GM12878 (cell line): ENCODE data around the gene MYO10. TPM values are rescaled to one million over a fixed set of nuclear protein-coding genes. Genes with fewer than 3 reads are reported as not detected.

Experiments used
- ATAC-seq: fragments of 200-7000 bp; cut with Tn5 transposase; 3 replicates; pipeline ENCODE4 v1.9.1; 2020; ENCODE audit warnings: mild to moderate bottlenecking, moderate library complexity
- BruUV-seq: library from RNA; stranded (reverse); fragments of 400-500 nt; replicated peaks from 2 replicates; lab custom pipeline; 2021; lab: Mats Ljungman, UMichigan
- CTCF ChIA-PET: fragments of 300-600 bp; sonication (Branson Sonifier 250); formaldehyde crosslinking; extraction: SDS; loops from one replicate; lab custom pipeline; 2021; ENCODE audit warnings: inconsistent platforms; lab: Yijun Ruan, JAX
- POLR2A ChIA-PET: fragments of 350-600 bp; formaldehyde crosslinking; extraction: SDS; loops from one replicate; lab custom pipeline; 2021; ENCODE audit warnings: inconsistent platforms; lab: Charles Lee
- RAD21 ChIA-PET: fragments of 300-600 bp; sonication (Branson Sonifier 250); formaldehyde crosslinking; loops from one replicate; lab custom pipeline; 2023; ENCODE audit warnings: antibody characterized with exemption; ENCODE audit not compliant: unreplicated experiment; lab: Charles Lee
- SMC1A ChIA-PET: fragments of 300-600 bp; sonication (Branson Sonifier 250); formaldehyde crosslinking; loops from one replicate; lab custom pipeline; 2023; ENCODE audit not compliant: unreplicated experiment, uncharacterized antibody; lab: Charles Lee
- DNase-seq: peaks from one replicate; pipeline ENCODE4 v3.0.0-alpha.2; 2011; ENCODE audit warnings: low read depth, low spot score
- FAIRE-seq: peaks from 3 replicates; lab custom pipeline; 2011; peaks lifted over from hg19 to GRCh38; lab: Jason Lieb, UNC
- H2AFZ ChIP-seq: 2 replicates; pipeline ENCODE4 v1.6.0; 2011; ENCODE audit warnings: low read depth, low read length, control low read depth; ENCODE audit not compliant: control insufficient read depth
- H3K27ac ChIP-seq: 2 replicates; pipeline ENCODE4 v1.5.1; 2011; ENCODE audit warnings: control low read depth; ENCODE audit not compliant: control insufficient read depth, insufficient read depth
- H3K27me3 ChIP-seq, 2 experiments: replicated peaks in 1 of 2; 2 replicates each; pipeline versions ENCODE4 v1.6.0 to v1.6.1; 2011; ENCODE audit warnings: low read length in 1 of 2; ENCODE audit not compliant: control insufficient read depth in 2 of 2, insufficient read depth in 2 of 2
- H3K36me3 ChIP-seq, 2 experiments: 2 replicates each; pipeline ENCODE4 v1.5.1; 2011; ENCODE audit warnings: low read length in 1 of 2; ENCODE audit not compliant: control insufficient read depth in 2 of 2, insufficient read depth in 2 of 2
- H3K4me1 ChIP-seq: 2 replicates; pipeline ENCODE4 v1.6.1; 2011; ENCODE audit warnings: mild to moderate bottlenecking, low read length, moderate library complexity, mixed read lengths; ENCODE audit not compliant: control insufficient read depth, insufficient read depth
- H3K4me2 ChIP-seq: 2 replicates; pipeline ENCODE4 v1.6.0; 2011; ENCODE audit warnings: control low read depth; ENCODE audit not compliant: control insufficient read depth, insufficient read depth
- H3K4me3 ChIP-seq: fragments of 200-600 bp; sonication (generic); 2 replicates; pipeline ENCODE4 v1.5.1; 2016
- H3K79me2 ChIP-seq: 2 replicates; pipeline ENCODE4 v1.6.0; 2011; ENCODE audit warnings: low read length; ENCODE audit not compliant: control insufficient read depth, insufficient read depth
- H3K9ac ChIP-seq: 2 replicates; pipeline ENCODE4 v1.8.0; 2011; ENCODE audit warnings: low read length, control low read depth, mixed read lengths; ENCODE audit not compliant: control insufficient read depth, insufficient read depth
- H3K9me3 ChIP-seq: replicated peaks from 3 replicates; pipeline ENCODE4 v1.5.1; 2011; ENCODE audit warnings: mild to moderate bottlenecking, low read length; ENCODE audit not compliant: control insufficient read depth, insufficient read depth
- H4K20me1 ChIP-seq: 2 replicates; pipeline ENCODE4 v1.6.0; 2011; ENCODE audit not compliant: control insufficient read depth, insufficient read depth
- ASH2L ChIP-seq: fragments of 300-600, 200-600 bp; sonication (generic); IDR thresholded peaks from 2 replicates; pipeline ENCODE4 v1.6.1; 2017; ENCODE audit warnings: low read depth, mild to moderate bottlenecking, borderline replicate concordance
- BCL11A ChIP-seq: IDR thresholded peaks from 2 replicates; pipeline ENCODE4 v1.6.1; 2011; ENCODE audit warnings: low read depth, low read length
- BHLHE40 ChIP-seq, 2 experiments: fragments of 450-650 bp in 1 of 2; IDR thresholded peaks; 2 replicates each; pipeline ENCODE4 v1.6.1; 2011 to 2017; ENCODE audit warnings: low read depth in 2 of 2, borderline replicate concordance in 1 of 2, improper control_type of control experiment in 1 of 2, low read length in 1 of 2, mild to moderate bottlenecking in 1 of 2
- CEBPB ChIP-seq, 2 experiments: fragments of 150-350 bp in 1 of 2; IDR thresholded peaks; 2 replicates each; pipeline ENCODE4 v1.6.1; 2012 to 2014; ENCODE audit warnings: low read depth in 2 of 2, low read length in 2 of 2, borderline replicate concordance in 1 of 2, inconsistent platforms in 1 of 2
- EP300 ChIP-seq, 2 experiments: fragments of 150-350 bp in 1 of 2; IDR thresholded peaks; 2 replicates each; pipeline ENCODE4 v1.6.1; 2011 to 2012; ENCODE audit warnings: low read depth in 2 of 2, low read length in 2 of 2, borderline replicate concordance in 1 of 2, improper control_type of control experiment in 1 of 2, inconsistent platforms in 1 of 2; ENCODE audit not compliant: control insufficient read depth in 1 of 2
- IRF5 ChIP-seq: fragments of 450-650 bp; IDR thresholded peaks from 2 replicates; pipeline ENCODE4 v1.6.1; 2017; ENCODE audit warnings: borderline replicate concordance
- KDM1A ChIP-seq: fragments of 200-600 bp; sonication (generic); IDR thresholded peaks from 2 replicates; pipeline ENCODE4 v1.6.1; 2016; ENCODE audit warnings: borderline replicate concordance
- NFIC ChIP-seq: IDR thresholded peaks from 2 replicates; pipeline ENCODE4 v1.6.1; 2012; ENCODE audit warnings: low read depth, mild to moderate bottlenecking, inconsistent platforms, low read length, moderate library complexity
- PBX3 ChIP-seq: IDR thresholded peaks from 2 replicates; pipeline ENCODE4 v1.6.1; 2011; ENCODE audit warnings: mild to moderate bottlenecking, low read depth, low read length, moderate library complexity; ENCODE audit not compliant: insufficient replicate concordance
- PKNOX1 ChIP-seq: fragments of 450-650 bp; IDR thresholded peaks from 2 replicates; pipeline ENCODE4 v1.6.1; 2016; ENCODE audit warnings: mild to moderate bottlenecking
- RUNX3 ChIP-seq: IDR thresholded peaks from 2 replicates; pipeline ENCODE4 v1.6.1; 2012; ENCODE audit warnings: low read length, inconsistent platforms
- SMAD1 ChIP-seq: fragments of 450-650 bp; IDR thresholded peaks from 2 replicates; pipeline ENCODE4 v1.6.1; 2018; ENCODE audit warnings: mild to moderate bottlenecking, low read depth; ENCODE audit not compliant: partially characterized antibody
- SPI1 ChIP-seq: IDR thresholded peaks from 2 replicates; pipeline ENCODE4 v1.6.1; 2011; ENCODE audit warnings: low read depth, mild to moderate bottlenecking, low read length, moderate library complexity, borderline replicate concordance; ENCODE audit not compliant: insufficient read depth
- ZBTB4 ChIP-seq: fragments of 450-650 bp; formaldehyde crosslinking; IDR thresholded peaks from 2 replicates; pipeline ENCODE4 v1.4.0; 2022; ENCODE audit warnings: mild to moderate bottlenecking, moderate library complexity
- WGBS: methylation state at CpG from one replicate; pipeline ENCODE4 v1.1.6; 2016; ENCODE audit warnings: low lambda C conversion rate; ENCODE audit not compliant: insufficient replicate concordance, insufficient coverage; ENCODE audit errors: missing lambda C conversion rate; 5-methylcytosine and 5-hydroxymethylcytosine counted together
- in situ Hi-C: fragments of 300-500 bp; cut with MboI; formaldehyde crosslinking; loops from 9 replicates; pipeline ENCODE4 v1.14.3; 2018; ENCODE audit warnings: mixed read lengths
- intact Hi-C: fragments of 100-400 bp; cut with micrococcal nuclease; formaldehyde crosslinking; loops from one replicate; pipeline ENCODE4 v1.14.2; 2022; ENCODE audit not compliant: unreplicated experiment
- polyA plus RNA-seq, 11 experiments: library from polyadenylated mRNA; depleted of rRNA in 4 of 11; unstranded in 6 of 11; stranded (reverse) in 5 of 11; fragments of >200 nt; fragmentation: Nextera tagmentation in 4 of 11; fragmentation: Illumina TruSeq in 1 of 11; extraction: Ambion mirVana in 4 of 11; extraction: Trizol in 1 of 11; gene quantifications; 1 replicate in 1 of 11; 2 replicates in 10 of 11; pipeline versions ENCODE4 v1.2.1 to v1.2.3, GENCODE V29; 2011 to 2016; ENCODE audit warnings: inconsistent platforms in 2 of 11, missing spikeins in 2 of 11, low read depth in 1 of 11
- total RNA-seq, 4 experiments: library from RNA; depleted of rRNA in 3 of 4; stranded (reverse); fragments of >200 nt in 3 of 4; fragmentation: Illumina TruSeq in 1 of 4; extraction: Trizol in 1 of 4; gene quantifications; 2 replicates each; pipeline versions ENCODE4 v1.2.1 to v1.2.3, GENCODE V29; 2013 to 2021

Gene MYO10
- total and polyA plus RNA-seq, 10 of the 15 experiments (the other 5 are each of a cell fraction or from before 2014, with no cell fraction given) = 0.02 to 0.77 (median 0.17) TPM

- Histone ChIP-seq H2AFZ (no peak overlapping the region), H3K79me2 (no peaks in the 10 kb centered on the region), H3K27me3 (no peaks in the 10 kb centered on the region), H3K36me3 (no peaks in the 10 kb centered on the region), H3K4me3 (no peak overlapping the region), H4K20me1 (no peaks in the 10 kb centered on the region), H3K9ac (no peak overlapping the region), H3K9me3 (no peaks in the 10 kb centered on the region), H3K27ac (no peak overlapping the region; the same call in 1 of the 2 replicates), H3K4me2 (no peak overlapping the region), H3K4me1 (peaks cover 4% of the 10 kb centered on the region; the same call in 1 of the 2 replicates)
- DNase-seq (peak; percentile 23), ATAC-seq (peak; percentile 91), FAIRE-seq (peak; percentile 35)
- WGBS = 0% methylated on average over 2 of the region's 2 CpGs
- ChIA-PET RAD21 (no interaction called here), POLR2A (no interaction called here), SMC1A (interaction anchor here (0.6 kb wide), 1 partner anchor 201 kb away, joined by 3 read pairs; no protein-coding TSS in a partner anchor), CTCF (no interaction called here)
- intact Hi-C loops (no loop called here), in situ Hi-C loops (no loop called here)
- no TSS peak for BruUV-seq
- peak; percentile 83 for TF ChIP-seq SPI1
- 0 out of 2 replicates have a peak, but pooled peaks have one; percentile 32 for TF ChIP-seq BCL11A
- TF ChIP-seq SMAD1 = no peak
- TF ChIP-seq CEBPB (IDR thresholded peaks at IDR 0.05; ENCODE audit: borderline replicate concordance in 1 of 2, low read depth in 2 of 2, low read length in 2 of 2) = no peak
- no peak for TF ChIP-seq IRF5
- no peak for TF ChIP-seq KDM1A
- peak; percentile 89 for TF ChIP-seq RUNX3
- peak; percentile 52; the same call in 1 of the 2 replicates for TF ChIP-seq PKNOX1
- TF ChIP-seq BHLHE40 (IDR thresholded peaks at IDR 0.05; ENCODE audit: borderline replicate concordance in 1 of 2, low read depth in 2 of 2, low read length in 1 of 2) = no peak
- TF ChIP-seq NFIC = peak; percentile 25; the same call in 1 of the 2 replicates
- TF ChIP-seq PBX3 = peak; percentile 78
- no peak for TF ChIP-seq ASH2L
- TF ChIP-seq EP300 (IDR thresholded peaks at IDR 0.05; ENCODE audit: borderline replicate concordance in 1 of 2, control insufficient read depth in 1 of 2, low read depth in 2 of 2, low read length in 2 of 2) = peak; percentile 14 to 22; a peak in 1 of 4 replicates
- TF ChIP-seq ZBTB4 (CRISPR knock-in tag) = no peak
These were observed 40.0 kb upstream of the MYO10 start for GRCh38 chr5:16975950-16976624.
